ENCODE results near the gene EIF4E1B.
A peak's percentile ranks its signal among the peaks of the same experiment; 100 is the strongest.
"Not testable (repeated sequence)": the region's sequence is repeated elsewhere in the genome, so short reads cannot be mapped to it uniquely, and the experiment has no call there.

The EIF4E1B gene

GRCh38 chr5:176629853-176630680 is at the start of gene EIF4E1B, which contains the start of gene SNCB:
EIF4E1B (plus strand) TSS chr5:176630675; CDS start chr5:176642788, 12,113 bp downstream.
SNCB (minus strand) TSS chr5:176630534; CDS start chr5:176629654, 880 bp downstream.
- peak; percentile 87 for DNase-seq (ENCODE audit: low spot score)

DNA sequence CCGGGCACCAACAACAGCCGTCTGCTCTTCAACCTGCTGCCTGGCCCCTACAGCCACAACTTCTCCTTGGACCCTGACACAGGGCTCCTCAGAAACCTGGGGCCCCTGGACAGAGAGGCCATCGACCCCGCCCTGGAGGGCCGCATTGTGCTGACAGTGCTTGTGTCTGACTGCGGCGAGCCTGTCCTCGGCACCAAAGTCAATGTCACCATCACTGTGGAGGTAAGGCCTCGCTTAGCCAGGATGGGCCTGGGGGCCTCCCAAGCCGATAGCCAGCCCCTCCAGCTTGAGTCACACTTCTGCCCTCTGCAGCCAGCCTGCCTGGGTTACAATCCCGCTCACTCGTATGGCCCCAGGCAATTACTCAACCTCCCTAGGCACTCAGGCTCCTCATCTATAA is 49.1 kb upstream of the EIF4E1B start:
- no peak for DNase-seq (ENCODE audit: low spot score)

- no peak for DNase-seq (ENCODE audit: low spot score)
These were observed 47.4 kb upstream of the EIF4E1B start for GRCh38 chr5:176583076-176583475.

DNA sequence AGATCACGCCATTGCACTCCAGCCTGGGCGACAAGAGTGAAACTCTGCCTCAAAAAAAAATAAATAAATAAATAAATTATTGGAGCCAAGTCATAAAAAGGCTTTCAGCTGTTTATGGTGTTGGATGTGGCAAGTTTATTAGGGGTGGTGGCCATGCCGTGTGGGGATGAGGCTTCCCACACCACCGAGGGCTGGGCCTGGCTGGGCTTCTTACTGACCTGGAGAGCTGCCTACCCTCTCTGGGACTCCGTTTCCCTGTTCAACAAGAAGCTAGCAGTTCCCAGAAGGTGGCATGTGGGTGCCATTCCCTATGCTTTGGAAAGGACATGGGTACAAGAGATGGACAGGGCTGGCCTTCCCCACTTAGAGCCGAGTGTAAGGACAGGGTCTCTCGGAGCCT is 43.1 kb upstream of the EIF4E1B start:
- DNase-seq (ENCODE audit: low spot score), result no peak

DNA sequence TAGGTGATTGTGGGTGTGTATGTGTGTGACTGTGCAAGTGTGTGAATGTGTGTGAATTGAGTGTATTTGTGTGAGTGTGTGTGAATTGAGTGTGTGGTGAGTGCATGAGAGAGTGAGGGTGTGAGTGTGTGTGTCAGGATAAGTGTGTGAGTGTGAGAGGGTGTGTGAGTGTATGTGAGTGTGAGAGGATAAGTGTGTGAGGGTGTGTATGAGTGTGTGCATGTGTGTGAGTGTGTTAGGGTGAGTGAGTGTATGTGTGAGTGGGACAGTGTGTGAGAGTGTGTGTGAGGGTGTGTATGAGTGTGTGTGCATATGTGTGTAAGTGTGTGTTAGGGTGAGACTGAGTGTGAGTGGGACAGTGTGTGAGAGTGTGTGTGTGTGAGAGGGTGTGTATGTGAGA is 42.2 kb upstream of the EIF4E1B start:
- no peak for DNase-seq (ENCODE audit: low spot score)

GRCh38 chr5:176589039-176589769 is 41.3 kb upstream of the EIF4E1B start:
- no peak for DNase-seq (ENCODE audit: low spot score)

GRCh38 chr5:176590035-176590717 is 40.3 kb upstream of the EIF4E1B start:
- no peak for DNase-seq (ENCODE audit: low spot score)

DNA sequence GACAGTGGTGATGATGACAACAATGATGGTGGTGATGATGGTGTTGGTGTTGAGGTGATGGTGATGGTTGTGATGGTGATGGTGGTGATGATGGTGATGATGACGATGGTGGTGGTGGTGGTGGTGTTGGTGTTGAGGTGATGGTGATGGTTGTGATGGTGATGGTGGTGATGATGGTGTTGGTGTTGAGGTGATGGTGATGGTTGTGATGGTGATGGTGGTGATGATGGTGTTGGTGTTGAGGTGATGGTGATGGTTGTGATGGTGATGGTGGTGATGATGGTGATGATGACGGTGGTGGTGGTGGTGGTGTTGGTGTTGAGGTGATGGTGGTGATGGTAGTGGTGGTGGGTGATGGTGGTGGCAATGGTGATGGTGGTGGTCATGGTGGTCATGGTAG is 38.8 kb upstream of the EIF4E1B start:
- not testable (repeated sequence) for DNase-seq (ENCODE audit: low spot score)

GRCh38 chr5:176592573-176592972 is 37.9 kb upstream of the EIF4E1B start:
- no peak for DNase-seq (ENCODE audit: low spot score)

DNA sequence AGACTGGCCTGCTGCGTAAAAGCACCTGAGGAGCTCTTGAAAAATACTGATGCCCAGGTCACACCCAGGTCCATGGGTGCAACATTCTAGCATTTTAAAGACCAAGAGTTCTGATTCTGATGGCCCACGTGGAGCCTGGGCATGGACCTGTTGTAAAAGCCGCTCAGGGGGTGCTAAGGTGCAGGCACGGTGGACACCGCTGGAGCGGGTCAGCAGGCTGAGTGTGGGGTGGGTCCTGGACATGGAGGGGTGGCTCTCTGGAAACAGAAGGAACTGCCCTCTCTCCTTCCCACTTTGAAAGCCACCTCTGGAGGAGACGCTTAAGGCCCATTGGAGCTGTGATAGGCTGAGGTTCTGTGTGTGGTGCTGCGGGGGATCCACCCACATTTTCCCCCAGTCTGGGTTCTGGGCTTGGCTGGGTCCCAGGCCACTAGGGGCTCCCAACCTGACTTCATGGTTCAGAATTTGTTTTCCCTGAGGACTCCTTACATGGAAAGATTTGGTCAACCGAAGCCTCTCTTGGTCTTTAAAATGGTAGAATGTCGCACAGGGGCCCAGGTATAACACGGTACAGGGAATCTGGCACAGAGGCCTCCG is 37.1 kb upstream of the EIF4E1B start:
- DNase-seq (ENCODE audit: low spot score), result no peak

DNA sequence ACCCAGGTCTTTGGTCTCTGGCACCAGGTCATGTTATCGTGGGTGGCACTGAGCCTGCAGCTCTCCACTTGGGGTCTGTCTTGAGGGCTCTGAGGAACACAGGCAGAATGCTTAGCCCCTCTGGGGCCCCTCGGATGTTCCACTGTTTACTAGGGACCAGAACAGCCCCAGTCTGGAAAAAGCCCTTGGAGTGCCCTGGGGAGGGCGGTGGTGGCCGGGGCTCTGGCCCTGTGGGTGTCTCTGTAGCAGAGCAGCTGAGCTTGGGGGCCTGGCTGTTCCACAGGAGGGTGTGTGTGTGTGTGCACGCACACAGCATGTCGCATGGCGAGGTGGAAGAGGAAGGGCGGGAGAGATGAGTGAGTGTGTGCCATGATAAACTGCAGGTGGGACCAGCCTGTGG is 35.9 kb upstream of the EIF4E1B start:
- DNase-seq (ENCODE audit: low spot score), result no peak

DNA sequence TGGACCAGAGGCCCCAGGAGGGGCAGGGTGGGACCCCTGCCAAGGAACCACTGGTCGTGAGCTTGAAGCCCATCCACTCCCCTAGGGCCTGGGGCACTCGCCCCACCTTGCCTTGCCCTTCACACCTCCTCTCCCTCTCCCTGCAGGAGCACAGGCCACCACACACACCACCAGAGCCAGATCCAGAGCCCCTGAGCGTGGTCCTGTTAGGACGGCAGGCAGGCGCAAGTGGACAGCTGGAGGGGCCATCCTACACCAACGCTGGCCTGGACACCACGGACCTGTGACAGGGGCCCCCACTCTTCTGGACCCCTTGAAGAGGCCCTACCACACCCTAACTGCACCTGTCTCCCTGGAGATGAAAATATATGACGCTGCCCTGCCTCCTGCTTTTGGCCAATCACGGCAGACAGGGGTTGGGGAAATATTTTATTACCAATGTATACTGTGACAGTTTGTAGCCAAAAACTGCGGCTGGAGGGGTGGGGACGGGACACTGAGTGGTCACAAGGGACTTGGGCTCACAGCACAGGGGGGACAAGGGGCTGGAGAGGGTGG is 35.0 kb upstream of the EIF4E1B start:
- no peak for DNase-seq (ENCODE audit: low spot score)

DNA sequence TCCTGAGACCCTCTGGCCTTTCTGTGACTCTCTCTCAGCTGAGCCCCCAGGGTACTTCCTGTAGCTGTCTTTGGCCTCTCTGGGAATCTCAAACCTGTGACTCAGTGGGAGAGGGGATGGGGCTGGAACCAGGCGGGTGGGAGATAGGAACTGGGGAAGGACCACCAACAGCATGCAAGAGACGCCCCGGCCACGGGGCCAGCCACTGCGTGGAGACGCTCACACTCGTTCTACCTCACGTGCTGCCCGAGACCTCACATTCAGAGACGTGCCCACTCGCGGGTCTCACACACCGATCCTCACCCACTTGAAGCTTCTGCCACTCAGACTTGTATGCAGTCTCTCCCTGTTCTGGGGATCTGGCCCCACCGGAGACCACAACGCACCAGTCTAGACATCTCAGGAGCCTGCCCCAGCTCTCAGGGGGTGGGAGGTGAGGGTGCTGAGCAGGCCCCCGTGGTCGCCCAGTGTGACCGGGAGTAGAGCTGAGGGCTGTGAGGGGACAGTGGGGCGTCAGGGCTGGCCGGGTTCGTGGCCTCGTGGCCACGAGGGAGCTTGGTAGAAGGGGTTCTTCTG is 34.3 kb upstream of the EIF4E1B start:
- DNase-seq (ENCODE audit: low spot score), result no peak

- peak; percentile 66 for DNase-seq (ENCODE audit: low spot score)
These were observed 33.6 kb upstream of the EIF4E1B start for GRCh38 chr5:176596689-176597416.

GRCh38 chr5:176597417-176598389 is 32.8 kb upstream of the EIF4E1B start:
- DNase-seq (ENCODE audit: low spot score), result no peak

DNA sequence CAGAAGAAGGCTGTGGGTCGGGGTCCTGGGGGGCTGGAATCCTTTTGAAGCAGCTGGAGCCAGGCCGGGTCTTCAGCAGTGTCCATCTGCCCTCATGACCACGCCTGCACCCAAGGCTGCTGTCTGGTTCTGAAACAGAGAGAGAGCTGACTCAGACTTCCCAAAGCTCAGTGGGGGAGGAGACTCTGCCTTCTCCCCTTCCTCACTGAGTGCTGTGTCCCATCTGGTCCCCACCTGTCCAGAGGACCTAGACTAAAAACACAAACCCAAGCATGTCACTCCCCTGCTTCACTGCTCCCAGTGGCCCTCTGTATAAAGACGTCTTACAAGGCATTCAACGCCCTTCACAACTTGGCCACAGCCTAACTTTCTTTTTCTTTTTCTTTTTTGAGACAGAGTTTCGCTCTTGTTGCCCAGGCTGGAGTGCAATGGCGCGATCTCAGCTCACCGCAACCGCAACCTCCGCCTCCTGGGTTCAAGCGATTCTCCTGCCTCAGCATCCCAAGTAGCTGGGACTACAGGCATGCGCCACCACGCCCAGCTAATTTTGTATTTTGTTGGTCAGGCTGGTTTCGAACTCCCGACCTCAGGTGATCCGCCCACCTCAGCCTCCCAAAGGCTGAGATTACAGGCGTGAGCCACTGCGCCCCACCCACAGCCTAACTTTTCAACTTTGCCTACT is 30.6 kb upstream of the EIF4E1B start:
- not testable (repeated sequence) for DNase-seq (ENCODE audit: low spot score)

DNA sequence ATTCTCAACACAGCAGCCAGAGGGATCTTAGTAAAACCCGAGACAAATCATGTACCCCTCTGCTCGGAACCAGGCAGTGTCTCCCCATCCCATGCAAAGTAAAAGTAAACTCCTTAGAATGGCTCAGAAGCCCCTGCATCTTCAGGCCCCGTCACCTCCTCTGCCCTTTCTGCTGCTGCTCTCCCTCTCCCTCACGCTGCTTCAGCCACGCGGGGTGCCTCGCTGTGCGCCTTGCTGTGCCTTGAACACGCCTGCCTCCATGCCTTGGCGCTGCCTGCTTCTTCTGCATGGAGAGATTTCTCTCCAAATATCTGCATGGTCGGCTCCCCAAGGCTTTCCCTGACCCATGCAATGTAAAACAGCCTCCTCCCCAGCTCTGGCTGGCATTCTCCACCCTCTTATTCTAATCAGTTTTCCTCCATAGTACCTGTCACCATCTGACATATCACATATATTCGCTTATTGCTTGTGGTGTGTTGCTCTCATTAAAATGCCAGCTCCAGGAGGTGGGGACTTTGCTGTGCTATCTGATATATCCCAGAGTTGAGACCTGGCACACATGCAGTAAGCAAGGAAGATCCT is 28.5 kb upstream of the EIF4E1B start:
- no peak for DNase-seq (ENCODE audit: low spot score)

DNA sequence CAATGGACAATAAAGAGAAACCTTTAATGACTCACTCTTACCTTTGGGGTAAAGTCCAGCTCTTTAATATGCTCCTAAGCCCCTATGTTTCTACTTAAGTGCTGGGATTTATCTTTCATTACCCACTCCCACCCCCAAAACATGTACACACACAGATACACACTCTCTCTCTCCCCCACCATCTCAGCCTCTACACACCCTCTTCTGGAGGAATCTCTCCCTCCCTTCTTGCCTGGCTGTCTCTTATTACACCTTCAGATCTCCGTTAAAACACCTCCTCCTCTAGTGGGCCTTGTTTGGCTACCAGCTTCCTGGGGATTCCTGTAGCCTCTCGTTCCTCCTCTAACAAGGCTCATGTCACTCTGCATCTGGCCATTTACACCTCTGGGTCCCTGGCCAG is 27.4 kb upstream of the EIF4E1B start:
- no peak for DNase-seq (ENCODE audit: low spot score)

DNA sequence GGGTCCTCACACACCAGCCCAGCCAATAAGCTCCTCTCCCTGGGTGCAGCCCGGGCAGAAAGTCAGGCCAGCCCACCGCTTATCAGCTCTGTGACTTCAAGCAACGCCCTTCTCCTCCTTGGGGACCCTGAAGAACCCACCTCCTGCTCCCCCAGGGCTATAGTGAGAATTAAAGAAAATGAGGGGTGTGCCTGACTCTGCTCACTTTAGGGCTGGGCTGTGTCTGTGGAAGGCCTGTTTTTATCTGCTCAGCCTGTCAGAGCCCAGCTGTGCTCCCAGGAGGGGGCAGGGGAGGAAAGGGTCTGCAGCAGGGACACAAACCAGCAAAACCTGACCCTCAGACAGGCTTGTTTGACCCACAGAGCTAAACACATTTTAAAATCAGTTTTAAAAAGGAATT is 24.4 kb upstream of the EIF4E1B start:
- no peak for DNase-seq (ENCODE audit: low spot score)
